GM21825 (cell line): Measurements from ENCODE around the gene AAGAB.

Experiments
- ATAC-seq: cut with Tn5 transposase; IDR thresholded peaks from one replicate; pipeline ENCODE4 v1.9.1; 2021; ENCODE audit warnings: mild to moderate bottlenecking, moderate library complexity; ENCODE audit not compliant: unreplicated experiment

AAGAB gene

GRCh38 chr15:67174864-67175573, 79.4 kb downstream of the AAGAB start:
- ATAC-seq, result no peak

GRCh38 chr15:67174446-67174845, 80.0 kb downstream of the AAGAB start:
- ATAC-seq, result no peak

GRCh38 chr15:67173786-67174185, 80.7 kb downstream of the AAGAB start:
- ATAC-seq, result no peak

- ATAC-seq, result no peak
Observed at GRCh38 chr15:67173005-67173404, 81.5 kb downstream of the AAGAB start.

- ATAC-seq, result no peak
Observed at GRCh38 chr15:67172172-67172571, 82.3 kb downstream of the AAGAB start.

GRCh38 chr15:67171471-67171870, 83.0 kb downstream of the AAGAB start:
- ATAC-seq, result no peak

- no peak for ATAC-seq
Observed at GRCh38 chr15:67170143-67170925, 84.1 kb downstream of the AAGAB start.

GRCh38 chr15:67168694-67169093, 85.8 kb downstream of the AAGAB start:
- ATAC-seq, result no peak

GRCh38 chr15:67167091-67167490, 87.4 kb downstream of the AAGAB start:
- ATAC-seq, result no peak

GRCh38 chr15:67166280-67167009, 88.0 kb downstream of the AAGAB start:
- ATAC-seq, result no peak

GRCh38 chr15:67165254-67166253, 88.9 kb downstream of the AAGAB start:
- ATAC-seq, result no peak

- ATAC-seq, result no peak
Observed at GRCh38 chr15:67164811-67165253, 89.6 kb downstream of the AAGAB start.

- ATAC-seq, result no peak
Observed at GRCh38 chr15:67164401-67164791, 90.1 kb downstream of the AAGAB start.

- ATAC-seq, result no peak
Observed at GRCh38 chr15:67163180-67163579, 91.3 kb downstream of the AAGAB start.

GRCh38 chr15:67161881-67162280, 92.6 kb downstream of the AAGAB start:
- no peak for ATAC-seq

- ATAC-seq, result no peak
Observed at GRCh38 chr15:67161412-67161811, 93.0 kb downstream of the AAGAB start.

- no peak for ATAC-seq
Observed at GRCh38 chr15:67158367-67158766, 96.1 kb downstream of the AAGAB start.

GRCh38 chr15:67157521-67158252, 96.8 kb downstream of the AAGAB start:
- ATAC-seq, result no peak

- no peak for ATAC-seq
Observed at GRCh38 chr15:67156834-67157233, 97.6 kb downstream of the AAGAB start.

GRCh38 chr15:67156426-67156825, 98.0 kb downstream of the AAGAB start:
- ATAC-seq, result no peak
